ENCODE data around the gene EGFL6. TPM values are rescaled to one million over a fixed set of nuclear protein-coding genes. Genes with fewer than 3 reads are reported as not detected.

The EGFL6 gene
- total and polyA plus RNA-seq, 10 of the 15 experiments (the other 5 are each of a cell fraction or from before 2014, with no cell fraction given) = 0.03 TPM; not detected in 9

DNA sequence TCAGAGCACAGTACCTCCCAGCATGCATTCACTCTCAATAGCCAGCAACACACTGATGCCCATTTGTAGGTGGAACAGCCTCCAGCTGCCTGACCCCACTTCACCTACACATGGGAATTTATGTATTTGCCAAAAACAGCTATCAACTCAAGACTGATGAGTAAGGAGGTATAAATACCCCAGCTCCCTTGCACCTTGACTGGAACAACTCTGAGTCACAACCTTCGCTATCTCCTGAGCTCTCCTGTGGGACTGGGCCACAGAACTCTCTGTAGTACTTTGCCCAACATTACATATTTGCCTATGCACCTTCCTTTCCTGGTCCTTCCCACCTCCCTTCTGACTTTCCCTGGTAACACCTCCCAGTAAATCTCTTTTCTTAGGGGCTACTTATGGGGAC is 16.5 kb upstream of the EGFL6 start:
- ChIA-PET POLR2A (no interaction called here), CTCF (no interaction called here), SMC1A (ENCODE audit: uncharacterized antibody, unreplicated experiment) (no interaction called here), RAD21 (ENCODE audit: unreplicated experiment) (no interaction called here)
- Histone ChIP-seq H3K4me1 (ENCODE audit: control insufficient read depth, insufficient read depth, low read length) (no peaks in the 10 kb centered on the region), H3K79me2 (ENCODE audit: control insufficient read depth, insufficient read depth, low read length) (no peaks in the 10 kb centered on the region), H3K36me3 (ENCODE audit: control insufficient read depth in 2 of 2, insufficient read depth in 2 of 2, low read length in 1 of 2) (no peaks in the 10 kb centered on the region), H3K9ac (ENCODE audit: control insufficient read depth, insufficient read depth, low read length) (no peak overlapping the region), H2AFZ (ENCODE audit: control insufficient read depth, low read depth, low read length) (no peak overlapping the region), H4K20me1 (ENCODE audit: control insufficient read depth, insufficient read depth) (no peaks in the 10 kb centered on the region; the same call in 1 of the 2 replicates), H3K27ac (ENCODE audit: control insufficient read depth, insufficient read depth) (no peak overlapping the region), H3K27me3 (replicated peaks in 1 of 2; ENCODE audit: control insufficient read depth in 2 of 2, insufficient read depth in 2 of 2, low read length in 1 of 2) (peaks cover 0 to 11% of the 10 kb centered on the region in 2 experiments; a peak in 3 of 4 replicates), H3K9me3 (replicated peaks; ENCODE audit: control insufficient read depth, insufficient read depth, low read length) (no peaks in the 10 kb centered on the region; the same call in 2 of the 3 replicates), H3K4me3 (no peak overlapping the region), H3K4me2 (ENCODE audit: control insufficient read depth, insufficient read depth) (no peak overlapping the region)
- intact Hi-C loops (cut with micrococcal nuclease; ENCODE audit: unreplicated experiment) (no loop called here), in situ Hi-C loops (cut with MboI) (no loop called here)
- WGBS (ENCODE audit: insufficient coverage, insufficient replicate concordance, low lambda C conversion rate, missing lambda C conversion rate) = 0% methylated on average over 1 of the region's 1 CpG
- no peak for ATAC-seq
- no peak for DNase-seq (ENCODE audit: low read depth, low spot score)
- FAIRE-seq = no peak
- no TSS peak for BruUV-seq (replicated peaks)
- TF ChIP-seq KLF5 (IDR thresholded peaks at IDR 0.05; ENCODE audit: partially characterized antibody) (no peak), ZNF207 (IDR thresholded peaks at IDR 0.05; ENCODE audit: borderline replicate concordance) (no peak), MXI1 (IDR thresholded peaks at IDR 0.05; ENCODE audit: low read depth, low read length) (no peak), ZNF217 (IDR thresholded peaks at IDR 0.05) (no peak), BMI1 (IDR thresholded peaks at IDR 0.05; ENCODE audit: borderline replicate concordance) (no peak)
- TF ChIP-seq, protein P1, sequence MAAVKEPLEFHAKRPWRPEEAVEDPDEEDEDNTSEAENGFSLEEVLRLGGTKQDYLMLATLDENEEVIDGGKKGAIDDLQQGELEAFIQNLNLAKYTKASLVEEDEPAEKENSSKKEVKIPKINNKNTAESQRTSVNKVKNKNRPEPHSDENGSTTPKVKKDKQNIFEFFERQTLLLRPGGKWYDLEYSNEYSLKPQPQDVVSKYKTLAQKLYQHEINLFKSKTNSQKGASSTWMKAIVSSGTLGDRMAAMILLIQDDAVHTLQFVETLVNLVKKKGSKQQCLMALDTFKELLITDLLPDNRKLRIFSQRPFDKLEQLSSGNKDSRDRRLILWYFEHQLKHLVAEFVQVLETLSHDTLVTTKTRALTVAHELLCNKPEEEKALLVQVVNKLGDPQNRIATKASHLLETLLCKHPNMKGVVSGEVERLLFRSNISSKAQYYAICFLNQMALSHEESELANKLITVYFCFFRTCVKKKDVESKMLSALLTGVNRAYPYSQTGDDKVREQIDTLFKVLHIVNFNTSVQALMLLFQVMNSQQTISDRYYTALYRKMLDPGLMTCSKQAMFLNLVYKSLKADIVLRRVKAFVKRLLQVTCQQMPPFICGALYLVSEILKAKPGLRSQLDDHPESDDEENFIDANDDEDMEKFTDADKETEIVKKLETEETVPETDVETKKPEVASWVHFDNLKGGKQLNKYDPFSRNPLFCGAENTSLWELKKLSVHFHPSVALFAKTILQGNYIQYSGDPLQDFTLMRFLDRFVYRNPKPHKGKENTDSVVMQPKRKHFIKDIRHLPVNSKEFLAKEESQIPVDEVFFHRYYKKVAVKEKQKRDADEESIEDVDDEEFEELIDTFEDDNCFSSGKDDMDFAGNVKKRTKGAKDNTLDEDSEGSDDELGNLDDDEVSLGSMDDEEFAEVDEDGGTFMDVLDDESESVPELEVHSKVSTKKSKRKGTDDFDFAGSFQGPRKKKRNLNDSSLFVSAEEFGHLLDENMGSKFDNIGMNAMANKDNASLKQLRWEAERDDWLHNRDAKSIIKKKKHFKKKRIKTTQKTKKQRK (IDR thresholded peaks at IDR 0.05; ENCODE audit: low read depth, low read length) = no peak
- TF ChIP-seq, protein P2, sequence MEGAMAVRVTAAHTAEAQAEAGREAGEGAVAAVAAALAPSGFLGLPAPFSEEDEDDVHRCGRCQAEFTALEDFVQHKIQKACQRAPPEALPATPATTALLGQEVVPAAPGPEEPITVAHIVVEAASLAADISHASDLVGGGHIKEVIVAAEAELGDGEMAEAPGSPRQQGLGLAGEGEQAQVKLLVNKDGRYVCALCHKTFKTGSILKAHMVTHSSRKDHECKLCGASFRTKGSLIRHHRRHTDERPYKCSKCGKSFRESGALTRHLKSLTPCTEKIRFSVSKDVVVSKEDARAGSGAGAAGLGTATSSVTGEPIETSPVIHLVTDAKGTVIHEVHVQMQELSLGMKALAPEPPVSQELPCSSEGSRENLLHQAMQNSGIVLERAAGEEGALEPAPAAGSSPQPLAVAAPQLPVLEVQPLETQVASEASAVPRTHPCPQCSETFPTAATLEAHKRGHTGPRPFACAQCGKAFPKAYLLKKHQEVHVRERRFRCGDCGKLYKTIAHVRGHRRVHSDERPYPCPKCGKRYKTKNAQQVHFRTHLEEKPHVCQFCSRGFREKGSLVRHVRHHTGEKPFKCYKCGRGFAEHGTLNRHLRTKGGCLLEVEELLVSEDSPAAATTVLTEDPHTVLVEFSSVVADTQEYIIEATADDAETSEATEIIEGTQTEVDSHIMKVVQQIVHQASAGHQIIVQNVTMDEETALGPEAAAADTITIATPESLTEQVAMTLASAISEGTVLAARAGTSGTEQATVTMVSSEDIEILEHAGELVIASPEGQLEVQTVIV (IDR thresholded peaks at IDR 0.05; ENCODE audit: borderline replicate concordance, partially characterized antibody) = no peak
- TF ChIP-seq, protein P3, sequence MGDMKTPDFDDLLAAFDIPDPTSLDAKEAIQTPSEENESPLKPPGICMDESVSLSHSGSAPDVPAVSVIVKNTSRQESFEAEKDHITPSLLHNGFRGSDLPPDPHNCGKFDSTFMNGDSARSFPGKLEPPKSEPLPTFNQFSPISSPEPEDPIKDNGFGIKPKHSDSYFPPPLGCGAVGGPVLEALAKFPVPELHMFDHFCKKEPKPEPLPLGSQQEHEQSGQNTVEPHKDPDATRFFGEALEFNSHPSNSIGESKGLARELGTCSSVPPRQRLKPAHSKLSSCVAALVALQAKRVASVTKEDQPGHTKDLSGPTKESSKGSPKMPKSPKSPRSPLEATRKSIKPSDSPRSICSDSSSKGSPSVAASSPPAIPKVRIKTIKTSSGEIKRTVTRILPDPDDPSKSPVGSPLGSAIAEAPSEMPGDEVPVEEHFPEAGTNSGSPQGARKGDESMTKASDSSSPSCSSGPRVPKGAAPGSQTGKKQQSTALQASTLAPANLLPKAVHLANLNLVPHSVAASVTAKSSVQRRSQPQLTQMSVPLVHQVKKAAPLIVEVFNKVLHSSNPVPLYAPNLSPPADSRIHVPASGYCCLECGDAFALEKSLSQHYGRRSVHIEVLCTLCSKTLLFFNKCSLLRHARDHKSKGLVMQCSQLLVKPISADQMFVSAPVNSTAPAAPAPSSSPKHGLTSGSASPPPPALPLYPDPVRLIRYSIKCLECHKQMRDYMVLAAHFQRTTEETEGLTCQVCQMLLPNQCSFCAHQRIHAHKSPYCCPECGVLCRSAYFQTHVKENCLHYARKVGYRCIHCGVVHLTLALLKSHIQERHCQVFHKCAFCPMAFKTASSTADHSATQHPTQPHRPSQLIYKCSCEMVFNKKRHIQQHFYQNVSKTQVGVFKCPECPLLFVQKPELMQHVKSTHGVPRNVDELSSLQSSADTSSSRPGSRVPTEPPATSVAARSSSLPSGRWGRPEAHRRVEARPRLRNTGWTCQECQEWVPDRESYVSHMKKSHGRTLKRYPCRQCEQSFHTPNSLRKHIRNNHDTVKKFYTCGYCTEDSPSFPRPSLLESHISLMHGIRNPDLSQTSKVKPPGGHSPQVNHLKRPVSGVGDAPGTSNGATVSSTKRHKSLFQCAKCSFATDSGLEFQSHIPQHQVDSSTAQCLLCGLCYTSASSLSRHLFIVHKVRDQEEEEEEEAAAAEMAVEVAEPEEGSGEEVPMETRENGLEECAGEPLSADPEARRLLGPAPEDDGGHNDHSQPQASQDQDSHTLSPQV (IDR thresholded peaks at IDR 0.05) = no peak
- TF ChIP-seq, protein P4, sequence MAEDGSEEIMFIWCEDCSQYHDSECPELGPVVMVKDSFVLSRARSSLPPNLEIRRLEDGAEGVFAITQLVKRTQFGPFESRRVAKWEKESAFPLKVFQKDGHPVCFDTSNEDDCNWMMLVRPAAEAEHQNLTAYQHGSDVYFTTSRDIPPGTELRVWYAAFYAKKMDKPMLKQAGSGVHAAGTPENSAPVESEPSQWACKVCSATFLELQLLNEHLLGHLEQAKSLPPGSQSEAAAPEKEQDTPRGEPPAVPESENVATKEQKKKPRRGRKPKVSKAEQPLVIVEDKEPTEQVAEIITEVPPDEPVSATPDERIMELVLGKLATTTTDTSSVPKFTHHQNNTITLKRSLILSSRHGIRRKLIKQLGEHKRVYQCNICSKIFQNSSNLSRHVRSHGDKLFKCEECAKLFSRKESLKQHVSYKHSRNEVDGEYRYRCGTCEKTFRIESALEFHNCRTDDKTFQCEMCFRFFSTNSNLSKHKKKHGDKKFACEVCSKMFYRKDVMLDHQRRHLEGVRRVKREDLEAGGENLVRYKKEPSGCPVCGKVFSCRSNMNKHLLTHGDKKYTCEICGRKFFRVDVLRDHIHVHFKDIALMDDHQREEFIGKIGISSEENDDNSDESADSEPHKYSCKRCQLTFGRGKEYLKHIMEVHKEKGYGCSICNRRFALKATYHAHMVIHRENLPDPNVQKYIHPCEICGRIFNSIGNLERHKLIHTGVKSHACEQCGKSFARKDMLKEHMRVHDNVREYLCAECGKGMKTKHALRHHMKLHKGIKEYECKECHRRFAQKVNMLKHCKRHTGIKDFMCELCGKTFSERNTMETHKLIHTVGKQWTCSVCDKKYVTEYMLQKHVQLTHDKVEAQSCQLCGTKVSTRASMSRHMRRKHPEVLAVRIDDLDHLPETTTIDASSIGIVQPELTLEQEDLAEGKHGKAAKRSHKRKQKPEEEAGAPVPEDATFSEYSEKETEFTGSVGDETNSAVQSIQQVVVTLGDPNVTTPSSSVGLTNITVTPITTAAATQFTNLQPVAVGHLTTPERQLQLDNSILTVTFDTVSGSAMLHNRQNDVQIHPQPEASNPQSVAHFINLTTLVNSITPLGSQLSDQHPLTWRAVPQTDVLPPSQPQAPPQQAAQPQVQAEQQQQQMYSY (CRISPR knock-in tag; IDR thresholded peaks at IDR 0.05) = no peak
